SK-N-MC (cell line): Measurements from ENCODE around the gene DPH1.

ENCODE experiments used
- DNase-seq: peaks from one replicate; pipeline ENCODE4 v3.0.0-alpha.2; 2011; ENCODE audit warnings: low read depth, low spot score
- H3K27ac ChIP-seq: fragments of 200-600 bp; sonication (generic); 2 replicates; pipeline ENCODE4 v1.5.1; 2016; ENCODE audit warnings: mixed run types
- H3K36me3 ChIP-seq: fragments of 200-600 bp; sonication (generic); 2 replicates; pipeline ENCODE4 v1.6.1; 2017; ENCODE audit warnings: antibody characterized with exemption, low read length, mixed read lengths; ENCODE audit not compliant: insufficient read depth
- H3K4me3 ChIP-seq: fragments of 200-600 bp; sonication (generic); 2 replicates; pipeline ENCODE4 v1.5.1; 2016
- H3K9ac ChIP-seq: fragments of 200-600 bp; sonication (generic); 2 replicates; pipeline ENCODE4 v1.8.0; 2017; ENCODE audit warnings: mixed run types, mixed read lengths; ENCODE audit not compliant: insufficient read length
- H3K9me3 ChIP-seq: fragments of 200-600 bp; sonication (generic); 2 replicates; pipeline ENCODE4 v1.6.1; 2017; ENCODE audit warnings: low read depth, mild to moderate bottlenecking, antibody characterized with exemption, low read length, moderate library complexity, mixed read lengths
- EZH2 ChIP-seq: fragments of 200-600 bp; sonication (generic); IDR thresholded peaks from one replicate; pipeline ENCODE4 v1.6.1; 2017; ENCODE audit warnings: antibody characterized with exemption
- FOXP2 ChIP-seq: optimal IDR thresholded peaks from 2 replicates; pipeline ENCODE3; 2011; ENCODE audit warnings: mild to moderate bottlenecking, moderate library complexity; ENCODE audit not compliant: insufficient read depth; ENCODE audit errors: extremely low read length, control extremely low read depth
- POLR2AphosphoS5 ChIP-seq: IDR thresholded peaks from 2 replicates; pipeline ENCODE4 v1.6.1; 2012; ENCODE audit warnings: mild to moderate bottlenecking, low read depth, low read length, borderline replicate concordance

DPH1 gene

DNA sequence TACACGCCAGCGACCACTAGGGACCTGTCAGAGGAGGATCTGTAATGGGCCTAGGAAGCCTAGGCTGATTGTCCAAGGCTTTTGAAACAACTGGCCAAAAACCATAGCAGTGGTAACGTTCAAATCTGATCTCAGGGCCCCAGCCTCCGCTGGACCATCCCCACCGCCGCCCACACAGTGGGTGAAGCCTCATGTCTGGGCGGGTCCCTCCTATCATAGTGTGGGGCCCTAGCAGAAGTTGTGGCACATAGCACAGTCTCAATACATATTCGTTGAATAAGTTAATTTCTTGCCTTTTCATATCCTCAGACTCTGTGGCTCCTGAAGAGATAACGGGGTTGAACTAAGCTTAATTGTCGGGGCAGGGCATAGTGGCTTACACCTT lies 818 bp downstream of the DPH1 start:
- Histone ChIP-seq H3K9ac (peak overlapping the region; percentile 78), H3K4me3 (peak overlapping the region; percentile 97), H3K27ac (peak overlapping the region; percentile 46; the same call in 1 of the 2 replicates), H3K36me3 (no peaks in the 10 kb centered on the region; the same call in 1 of the 2 replicates), H3K9me3 (no peaks in the 10 kb centered on the region)
- DNase-seq: no peak
- TF ChIP-seq POLR2AphosphoS5 (no peak), FOXP2 (no peak), EZH2 (no peak)

DNA sequence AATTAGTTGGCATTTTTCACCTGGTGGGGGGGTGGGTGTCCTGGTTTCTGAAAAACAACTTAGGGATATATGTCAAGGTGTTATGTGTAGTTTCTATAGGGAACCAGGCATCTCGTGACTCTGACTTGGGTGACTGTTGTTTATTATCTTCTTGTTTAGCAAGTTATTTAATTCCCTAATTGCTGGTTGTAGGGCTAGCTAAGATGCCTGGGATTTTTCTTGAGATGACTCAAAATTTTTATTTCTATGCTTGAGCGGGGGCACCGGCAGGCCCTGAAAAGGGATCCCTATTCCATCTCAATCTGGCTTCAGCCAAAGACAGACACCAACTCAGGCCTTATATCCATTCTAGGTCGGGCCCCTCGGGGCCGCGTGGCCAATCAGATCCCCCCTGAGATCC lies 3.2 kb downstream of the DPH1 start:
- no peak for TF ChIP-seq EZH2
- no peak for TF ChIP-seq FOXP2
- no peak for TF ChIP-seq POLR2AphosphoS5
- H3K9ac ChIP-seq: no peak overlapping the region

DNA sequence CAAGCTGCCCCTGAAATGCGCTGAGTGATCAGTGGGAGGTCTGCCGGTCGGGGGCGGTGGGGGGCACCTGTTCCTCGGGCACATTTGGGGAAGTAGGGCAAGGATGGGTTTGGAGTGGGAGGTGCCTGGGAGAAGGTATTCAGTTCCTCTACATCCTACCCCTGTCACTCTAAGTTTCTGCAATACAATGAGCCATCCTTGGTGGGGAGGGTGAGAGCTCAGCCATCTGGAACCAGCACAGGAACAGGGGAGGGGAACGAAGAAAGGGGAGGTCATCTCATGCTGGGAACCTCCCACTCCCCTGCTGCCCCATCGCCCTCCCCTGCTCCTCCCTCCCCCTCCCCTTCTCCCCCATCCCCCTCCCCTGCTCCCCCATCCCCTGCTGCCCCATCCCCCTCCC lies 4.2 kb downstream of the DPH1 start:
- H3K9ac ChIP-seq: no peak overlapping the region
- no peak for DNase-seq

More for the DNA sequence above, 3.2 kb downstream of the DPH1 start:
- DNase-seq: no peak
- peaks cover 12% of the 10 kb centered on the region; the same call in 1 of the 2 replicates for H3K36me3 ChIP-seq
- H3K4me3 ChIP-seq: no peak overlapping the region
- peak overlapping the region; percentile 75 for H3K27ac ChIP-seq
- no peaks in the 10 kb centered on the region for H3K9me3 ChIP-seq

DNA sequence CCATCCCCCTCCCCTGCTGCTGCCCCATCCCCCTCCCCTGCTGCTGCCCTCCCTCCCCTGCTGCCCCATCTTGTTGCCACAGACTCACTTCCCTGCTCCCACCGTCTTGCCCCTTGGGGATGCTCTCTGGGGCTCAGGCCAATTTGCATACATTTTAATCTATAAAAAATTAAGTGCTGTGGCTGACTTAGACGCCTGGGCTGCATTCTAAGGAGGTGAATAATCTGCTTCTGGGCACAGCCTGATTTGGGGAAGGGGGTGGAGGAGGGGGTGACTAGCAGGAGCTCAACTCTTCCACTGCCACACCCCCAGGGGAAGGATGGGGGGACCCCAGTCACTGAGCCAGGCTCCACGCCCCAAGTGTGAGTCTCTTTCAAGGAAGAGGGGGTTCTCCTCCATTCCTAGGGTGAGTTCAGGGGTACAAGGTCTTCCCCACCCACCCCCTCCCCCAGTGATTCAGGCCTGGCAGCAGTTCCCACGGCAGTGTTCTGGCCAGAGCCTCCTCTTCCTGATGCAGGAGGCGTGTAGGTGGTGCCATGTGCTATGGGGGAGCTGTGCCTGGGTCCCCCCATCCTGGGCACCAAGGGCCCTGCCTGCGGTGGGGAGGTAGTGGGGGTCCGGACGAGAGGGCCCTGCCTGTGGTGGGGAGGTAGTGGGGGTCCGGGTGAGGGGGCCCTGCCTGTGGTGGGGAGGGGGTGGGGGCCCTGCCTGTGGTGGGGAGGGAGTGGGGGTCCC lies 5.0 kb downstream of the DPH1 start:
- peaks cover 12% of the 10 kb centered on the region; the same call in 1 of the 2 replicates for H3K36me3 ChIP-seq
- peak overlapping the region; percentile 31; the same call in 1 of the 2 replicates for H3K27ac ChIP-seq
- no peak for DNase-seq
- no peaks in the 10 kb centered on the region for H3K9me3 ChIP-seq
- TF ChIP-seq FOXP2 (no peak), EZH2 (no peak), POLR2AphosphoS5 (no peak)
- H3K4me3 ChIP-seq: peak overlapping the region; percentile 64
- H3K9ac ChIP-seq: no peak overlapping the region

More for the DNA sequence above, 4.2 kb downstream of the DPH1 start:
- Histone ChIP-seq H3K4me3 (no peak overlapping the region), H3K36me3 (peaks cover 12% of the 10 kb centered on the region; the same call in 1 of the 2 replicates), H3K27ac (peak overlapping the region; percentile 75), H3K9me3 (no peaks in the 10 kb centered on the region)
- no peak for TF ChIP-seq POLR2AphosphoS5
- no peak for TF ChIP-seq FOXP2
- no peak for TF ChIP-seq EZH2

DNA sequence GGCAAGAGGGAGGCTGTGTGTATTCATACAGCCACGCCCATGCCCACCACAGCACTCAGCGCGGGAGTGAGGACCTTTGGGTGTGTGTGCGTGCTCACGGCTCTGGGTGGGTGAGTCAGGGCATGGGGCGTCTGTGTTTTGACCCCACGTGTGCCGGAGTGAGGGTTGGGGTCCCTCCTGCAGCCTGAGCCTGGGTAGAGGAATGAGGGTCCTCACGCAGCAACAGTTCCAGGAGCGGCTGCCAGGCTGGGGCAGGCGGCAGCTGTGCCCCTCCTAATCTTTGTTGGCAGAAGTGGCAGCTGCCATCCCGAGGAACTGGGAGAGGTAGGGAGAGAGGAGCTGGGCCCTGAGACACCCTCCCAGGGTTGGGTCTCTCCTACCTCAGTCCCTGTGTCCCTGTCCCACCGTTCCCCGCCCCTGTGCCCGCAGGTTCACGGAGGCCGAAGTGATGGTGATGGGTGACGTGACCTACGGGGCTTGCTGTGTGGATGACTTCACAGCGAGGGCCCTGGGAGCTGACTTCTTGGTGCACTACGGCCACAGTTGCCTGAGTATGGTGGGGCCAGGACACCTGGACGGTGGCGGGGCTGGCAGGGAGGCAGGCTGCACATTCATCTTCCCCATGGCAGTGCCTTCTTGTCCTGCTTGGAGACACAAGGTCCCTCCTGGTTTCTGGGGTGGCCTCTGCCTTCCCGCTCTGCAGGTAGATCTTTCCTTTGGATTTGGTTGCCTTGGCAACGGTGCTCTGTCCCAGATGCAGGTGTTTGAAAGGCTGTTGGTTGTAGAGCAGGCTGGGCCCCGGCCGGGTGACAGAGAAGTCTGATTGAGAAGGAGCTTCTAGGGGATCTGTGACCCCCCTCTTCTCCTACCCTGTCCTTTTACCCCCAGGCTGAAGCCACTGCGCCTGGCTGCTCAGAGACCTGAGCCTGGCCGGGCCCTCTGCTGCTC lies 5.9 kb downstream of the DPH1 start:
- peaks cover 12% of the 10 kb centered on the region; the same call in 1 of the 2 replicates for H3K36me3 ChIP-seq
- no peak overlapping the region for H3K27ac ChIP-seq
- TF ChIP-seq FOXP2 (no peak), EZH2 (no peak), POLR2AphosphoS5 (no peak)
- no peak overlapping the region for H3K9ac ChIP-seq
- DNase-seq: no peak
- H3K4me3 ChIP-seq: no peak overlapping the region
- H3K9me3 ChIP-seq: no peaks in the 10 kb centered on the region

DNA sequence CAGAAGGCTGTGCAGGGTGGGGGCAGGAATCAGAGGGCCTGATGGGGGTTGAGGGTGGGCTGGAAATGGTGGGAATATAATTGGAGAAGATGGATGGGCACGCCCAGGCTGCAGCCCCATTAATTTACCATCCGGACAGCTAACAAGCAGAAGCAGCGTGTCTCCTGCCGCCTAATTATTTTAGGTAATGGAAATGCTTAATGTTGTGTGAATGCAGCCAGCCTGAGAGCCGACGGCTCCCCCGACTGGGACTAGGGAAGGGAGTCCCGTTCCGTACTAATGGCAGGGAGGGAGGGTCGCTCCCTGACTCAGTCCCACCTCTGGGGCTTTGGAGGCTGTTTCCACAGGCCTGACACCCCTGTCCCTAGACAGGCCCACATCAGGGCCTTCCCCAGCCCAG lies 7.2 kb downstream of the DPH1 start:
- Histone ChIP-seq H3K36me3 (peaks cover 12% of the 10 kb centered on the region; the same call in 1 of the 2 replicates), H3K9ac (no peak overlapping the region), H3K9me3 (no peaks in the 10 kb centered on the region), H3K4me3 (no peak overlapping the region), H3K27ac (no peak overlapping the region)
- TF ChIP-seq POLR2AphosphoS5 (no peak), FOXP2 (no peak), EZH2 (no peak)
- no peak for DNase-seq

DNA sequence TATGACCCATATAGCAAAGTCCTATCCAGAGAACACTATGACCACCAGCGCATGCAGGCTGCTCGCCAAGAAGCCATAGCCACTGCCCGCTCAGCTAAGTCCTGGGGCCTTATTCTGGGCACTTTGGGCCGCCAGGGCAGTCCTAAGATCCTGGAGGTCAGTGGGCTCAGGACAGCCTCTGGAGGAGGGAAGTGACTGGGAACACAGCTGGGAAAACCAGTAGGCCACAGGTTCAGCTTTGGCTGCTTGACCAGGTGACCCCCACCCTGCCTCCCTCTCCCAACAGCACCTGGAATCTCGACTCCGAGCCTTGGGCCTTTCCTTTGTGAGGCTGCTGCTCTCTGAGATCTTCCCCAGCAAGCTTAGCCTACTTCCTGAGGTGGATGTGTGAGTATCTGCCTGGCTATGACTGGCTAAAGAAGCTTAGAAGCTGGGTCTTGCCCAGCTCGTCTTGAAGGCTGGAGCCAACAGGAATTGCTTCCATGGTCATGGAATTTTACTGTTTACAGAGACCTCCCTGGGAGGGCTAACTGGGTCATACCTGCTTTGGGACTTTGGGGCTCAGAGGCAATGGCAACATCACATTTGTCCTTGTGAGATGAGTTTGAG lies 10.4 kb downstream of the DPH1 start:
- H3K36me3 ChIP-seq: peaks cover 20% of the 10 kb centered on the region
- no peak overlapping the region for H3K9ac ChIP-seq
- TF ChIP-seq FOXP2 (no peak), EZH2 (no peak), POLR2AphosphoS5 (no peak)

DNA sequence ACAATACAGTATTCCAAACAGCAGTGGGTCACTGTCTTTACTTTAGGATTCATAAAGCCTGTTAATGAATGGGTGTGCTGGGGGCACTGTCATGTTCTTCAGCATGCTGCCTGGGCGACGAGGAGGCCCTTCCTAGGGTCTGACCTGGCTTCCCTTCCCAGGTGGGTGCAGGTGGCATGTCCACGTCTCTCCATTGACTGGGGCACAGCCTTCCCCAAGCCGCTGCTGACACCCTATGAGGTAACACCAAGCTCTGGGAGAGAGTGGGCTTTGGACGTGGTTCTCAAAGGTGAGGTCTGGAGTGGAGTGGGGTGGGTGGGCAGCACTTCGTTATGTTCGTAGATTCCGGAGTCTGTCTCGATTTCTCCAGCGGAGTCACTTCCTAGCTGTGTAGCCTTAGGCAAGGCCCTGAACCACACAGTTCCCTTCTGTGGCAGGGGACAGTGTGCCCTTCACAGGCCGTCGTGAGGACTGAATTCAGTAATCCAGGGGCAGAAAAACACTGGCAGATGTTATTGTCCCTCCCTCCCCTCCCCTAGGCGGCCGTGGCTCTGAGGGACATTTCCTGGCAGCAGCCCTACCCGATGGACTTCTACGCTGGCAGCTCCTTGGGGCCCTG lies 11.1 kb downstream of the DPH1 start:
- no peaks in the 10 kb centered on the region for H3K9me3 ChIP-seq
- no peak overlapping the region for H3K9ac ChIP-seq
- peak overlapping the region; percentile 94 for H3K4me3 ChIP-seq
- H3K36me3 ChIP-seq: peaks cover 20% of the 10 kb centered on the region
- TF ChIP-seq FOXP2 (no peak), POLR2AphosphoS5 (no peak), EZH2 (no peak)
- DNase-seq: no peak
- no peak overlapping the region for H3K27ac ChIP-seq

More for the DNA sequence above, 10.4 kb downstream of the DPH1 start:
- no peak for DNase-seq
- Histone ChIP-seq H3K27ac (no peak overlapping the region), H3K9me3 (no peaks in the 10 kb centered on the region), H3K4me3 (no peak overlapping the region)
